Panc1 (cell line): ENCODE results near the gene APOC3. TPM values are rescaled to one million over a fixed set of nuclear protein-coding genes. Genes with fewer than 3 reads are reported as not detected.

Source experiments
- ATAC-seq: fragments of 200-7000 bp; cut with Tn5 transposase; 2 replicates; pipeline ENCODE4 v1.9.1; 2020; ENCODE audit warnings: mild to moderate bottlenecking, moderate library complexity
- BruUV-seq: library from RNA; stranded (reverse); fragments of 400-500 nt; replicated peaks from 2 replicates; lab custom pipeline; 2021; lab: Mats Ljungman, UMichigan
- CTCF ChIA-PET: fragments of 300-600 bp; sonication (Branson Sonifier 250); formaldehyde crosslinking; loops from one replicate; lab custom pipeline; 2022; ENCODE audit warnings: antibody characterized with exemption; lab: Charles Lee
- POLR2A ChIA-PET: fragments of 300-600 bp; sonication (Branson Sonifier 250); formaldehyde crosslinking; loops from one replicate; lab custom pipeline; 2022; ENCODE audit warnings: antibody characterized with exemption; lab: Charles Lee
- DNase-seq: peaks from one replicate; pipeline ENCODE4 v3.0.0-alpha.2; 2010; ENCODE audit warnings: low read depth, low spot score
- H3K27ac ChIP-seq: 2 replicates; pipeline ENCODE4 v1.5.1; 2011; ENCODE audit warnings: mild to moderate bottlenecking, low read length, inconsistent platforms
- H3K27me3 ChIP-seq: fragments of 200-500 bp; sonication (Bioruptor generic); 2 replicates; pipeline ENCODE4 v1.6.0; 2014; ENCODE audit warnings: low read length, inconsistent platforms; ENCODE audit not compliant: control insufficient read depth, insufficient read depth
- H3K36me3 ChIP-seq: fragments of 200-500 bp; sonication (Bioruptor generic); 2 replicates; pipeline ENCODE4 v1.5.1; 2014; ENCODE audit warnings: inconsistent platforms, mild to moderate bottlenecking, low read length, moderate library complexity; ENCODE audit not compliant: control insufficient read depth, insufficient read depth
- H3K4me1 ChIP-seq: 2 replicates; pipeline ENCODE4 v1.5.1; 2011; ENCODE audit warnings: inconsistent platforms, mild to moderate bottlenecking, low read length, moderate library complexity; ENCODE audit not compliant: control insufficient read depth, insufficient read depth
- H3K4me3 ChIP-seq, 2 experiments: 2 replicates each; pipeline ENCODE4 v1.5.1; 2011 to 2012; ENCODE audit warnings: low read depth in 2 of 2, low read length in 2 of 2, mild to moderate bottlenecking in 2 of 2, inconsistent platforms in 1 of 2, moderate library complexity in 1 of 2
- H3K9me3 ChIP-seq: fragments of 200-500 bp; sonication (Bioruptor generic); 2 replicates; pipeline ENCODE4 v1.5.1; 2014; ENCODE audit warnings: low read depth, mild to moderate bottlenecking, inconsistent platforms, low read length, moderate library complexity; ENCODE audit not compliant: control insufficient read depth, insufficient read depth
- CTCF ChIP-seq: fragments of 450-650 bp; IDR thresholded peaks from 2 replicates; pipeline ENCODE4 v1.5.1; 2017; ENCODE audit warnings: mild to moderate bottlenecking
- POLR2AphosphoS5 ChIP-seq: IDR thresholded peaks from 2 replicates; pipeline ENCODE4 v1.6.1; 2012; ENCODE audit warnings: mild to moderate bottlenecking, low read depth, low read length, moderate library complexity
- REST ChIP-seq, 2 experiments: IDR thresholded peaks; 2 replicates each; pipeline ENCODE4 v1.6.1; 2011 to 2012; ENCODE audit warnings: low read depth in 2 of 2, control low read depth in 1 of 2, low read length in 1 of 2, mild to moderate bottlenecking in 1 of 2, moderate library complexity in 1 of 2; ENCODE audit not compliant: insufficient read depth in 1 of 2
- SIN3A ChIP-seq: IDR thresholded peaks from 2 replicates; pipeline ENCODE4 v1.6.1; 2012; ENCODE audit warnings: low read depth, mild to moderate bottlenecking, low read length, moderate library complexity, borderline replicate concordance; ENCODE audit not compliant: insufficient read depth
- TCF7L2 ChIP-seq: IDR thresholded peaks from 2 replicates; pipeline ENCODE4 v1.6.1; 2011; ENCODE audit warnings: mild to moderate bottlenecking, low read depth, low read length, inconsistent platforms
- in situ Hi-C: cut with HindIII; loops from 2 replicates; pipeline ENCODE4 v1.10.0; 2016; ENCODE audit warnings: low sequenced_read_pairs, low pct_unique_long_range_greater_than_20kb
- intact Hi-C: fragments of 100-400 bp; cut with micrococcal nuclease; formaldehyde crosslinking; loops from one replicate; pipeline ENCODE4 v1.10.0; 2022; ENCODE audit not compliant: unreplicated experiment
- total RNA-seq: library from RNA; stranded (reverse); gene quantifications from one replicate; pipeline ENCODE4 v1.2.1, GENCODE V29; 2021; ENCODE audit not compliant: unreplicated experiment

The APOC3 gene
- total RNA-seq, 1 experiment from 2014 or later, result 1.2 TPM

- DNase-seq (no peak), ATAC-seq (no peak)
- Histone ChIP-seq H3K9me3 (no peaks in the 10 kb centered on the region), H3K4me3 (no peak overlapping the region), H3K4me1 (no peaks in the 10 kb centered on the region), H3K27ac (no peak overlapping the region), H3K36me3 (no peaks in the 10 kb centered on the region), H3K27me3 (no peaks in the 10 kb centered on the region)
- TF ChIP-seq SIN3A, result no peak
- no peak for TF ChIP-seq REST (IDR thresholded peaks at IDR 0.05; ENCODE audit: insufficient read depth in 1 of 2, low read depth in 2 of 2, low read length in 1 of 2)
- TF ChIP-seq POLR2AphosphoS5, result no peak
- no peak for TF ChIP-seq TCF7L2
- TF ChIP-seq CTCF, result no peak
- intact Hi-C loops (no loop called here), in situ Hi-C loops (no loop called here)
- BruUV-seq, result no TSS peak
- ChIA-PET POLR2A (no interaction called here), CTCF (no interaction called here)
Measured at GRCh38 chr11:116825434-116825833, 4.3 kb upstream of the APOC3 start.

- TF ChIP-seq POLR2AphosphoS5, result no peak
- TF ChIP-seq REST (IDR thresholded peaks at IDR 0.05; ENCODE audit: insufficient read depth in 1 of 2, low read depth in 2 of 2, low read length in 1 of 2), result no peak
- TF ChIP-seq TCF7L2, result no peak
- TF ChIP-seq SIN3A, result no peak
- no peak for TF ChIP-seq CTCF
- ChIA-PET POLR2A (interaction anchor here (0.7 kb wide), 1 partner anchor 43 kb away, joined by 3 read pairs; no protein-coding TSS in a partner anchor), CTCF (no interaction called here)
- no peak for ATAC-seq
- DNase-seq, result no peak
- Histone ChIP-seq H3K36me3 (no peaks in the 10 kb centered on the region), H3K27ac (no peak overlapping the region), H3K9me3 (no peaks in the 10 kb centered on the region), H3K27me3 (no peaks in the 10 kb centered on the region), H3K4me3 (no peak overlapping the region), H3K4me1 (no peaks in the 10 kb centered on the region)
- BruUV-seq, result no TSS peak
- intact Hi-C loops (no loop called here), in situ Hi-C loops (no loop called here)
Measured at GRCh38 chr11:116825854-116826750, 3.6 kb upstream of the APOC3 start.
